Measurements from ENCODE around the gene HMGCL. TPM values are rescaled to one million over a fixed set of nuclear protein-coding genes. Genes with fewer than 3 reads are reported as not detected.
A peak's percentile ranks its signal among the peaks of the same experiment; 100 is the strongest.
"Not testable (repeated sequence)": the region's sequence is repeated elsewhere in the genome, so short reads cannot be mapped to it uniquely, and the experiment has no call there.

Gene HMGCL
- total RNA-seq, 1 experiment from 2014 or later, result 20.5 TPM

DNA sequence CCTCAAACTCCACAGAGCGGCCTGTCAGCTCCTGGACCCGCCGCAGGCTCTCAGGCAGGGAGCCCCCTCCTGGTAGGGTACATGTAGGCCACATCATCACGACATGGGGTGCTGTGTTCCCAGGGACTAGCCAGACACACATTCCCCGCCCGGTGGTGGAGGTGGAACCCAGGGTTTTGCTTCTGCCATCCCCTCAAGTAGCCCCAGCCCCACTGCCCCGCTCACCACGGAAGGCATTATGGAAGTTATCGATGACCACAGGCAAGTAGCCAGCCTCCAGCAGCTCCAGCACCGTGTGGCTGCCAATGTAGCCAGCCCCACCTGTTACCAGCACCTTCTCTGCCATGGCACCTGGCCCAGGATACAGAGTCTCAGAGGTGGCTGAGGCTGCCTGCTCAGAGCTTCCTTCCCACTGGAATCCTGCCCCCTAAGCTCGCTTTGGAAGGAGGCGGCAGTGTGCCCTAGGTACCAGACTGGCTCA lies 26.5 kb downstream of the HMGCL start:
- peak; percentile 17 for DNase-seq (ENCODE audit: low read depth)

DNA sequence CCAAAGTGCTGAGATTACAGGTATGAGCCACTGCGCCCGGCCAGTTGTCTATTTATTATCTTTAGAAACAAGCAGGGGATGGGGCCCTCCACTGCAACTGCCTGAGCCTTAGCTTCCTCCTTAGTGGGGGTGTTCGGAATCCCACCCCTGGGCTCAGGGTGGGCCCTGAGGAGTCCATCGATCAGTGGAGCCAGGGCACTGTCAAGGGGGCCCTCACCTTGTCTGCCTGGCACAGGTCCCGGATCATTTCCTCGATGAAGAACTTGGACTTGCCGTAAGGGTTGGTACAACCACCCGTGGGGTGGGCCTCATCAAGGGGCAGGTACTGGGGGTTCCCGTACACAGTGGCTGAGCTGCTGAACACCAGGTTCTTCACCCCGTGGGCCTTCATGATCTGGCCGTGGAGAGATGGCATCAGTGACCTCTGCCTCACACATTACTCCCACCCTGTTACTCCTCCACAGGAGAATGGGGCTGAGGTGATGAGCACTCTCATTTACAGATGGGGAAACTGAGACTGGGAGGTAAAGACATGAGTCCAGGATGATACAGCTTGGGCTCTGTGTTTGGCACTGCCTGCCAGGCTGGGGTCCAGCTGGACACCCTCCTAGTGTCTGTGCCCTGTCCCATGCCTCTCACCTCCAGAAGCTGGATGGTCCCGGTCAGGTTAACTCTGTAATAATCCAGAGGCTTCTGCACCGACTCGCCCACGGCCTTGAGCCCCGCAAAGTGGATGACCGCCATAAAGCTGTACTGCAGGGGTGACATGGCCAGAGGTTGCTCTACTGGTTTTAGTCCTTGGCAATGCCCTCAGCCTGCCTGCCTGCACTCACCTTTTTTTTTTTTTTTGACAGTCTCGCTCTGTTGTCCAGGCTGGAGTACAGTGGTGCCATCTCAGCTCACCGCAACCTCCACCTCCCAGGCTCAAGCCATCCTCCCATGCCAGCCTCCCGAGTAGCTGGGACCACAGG lies 27.5 kb downstream of the HMGCL start:
- DNase-seq (ENCODE audit: low read depth), result no peak

DNA sequence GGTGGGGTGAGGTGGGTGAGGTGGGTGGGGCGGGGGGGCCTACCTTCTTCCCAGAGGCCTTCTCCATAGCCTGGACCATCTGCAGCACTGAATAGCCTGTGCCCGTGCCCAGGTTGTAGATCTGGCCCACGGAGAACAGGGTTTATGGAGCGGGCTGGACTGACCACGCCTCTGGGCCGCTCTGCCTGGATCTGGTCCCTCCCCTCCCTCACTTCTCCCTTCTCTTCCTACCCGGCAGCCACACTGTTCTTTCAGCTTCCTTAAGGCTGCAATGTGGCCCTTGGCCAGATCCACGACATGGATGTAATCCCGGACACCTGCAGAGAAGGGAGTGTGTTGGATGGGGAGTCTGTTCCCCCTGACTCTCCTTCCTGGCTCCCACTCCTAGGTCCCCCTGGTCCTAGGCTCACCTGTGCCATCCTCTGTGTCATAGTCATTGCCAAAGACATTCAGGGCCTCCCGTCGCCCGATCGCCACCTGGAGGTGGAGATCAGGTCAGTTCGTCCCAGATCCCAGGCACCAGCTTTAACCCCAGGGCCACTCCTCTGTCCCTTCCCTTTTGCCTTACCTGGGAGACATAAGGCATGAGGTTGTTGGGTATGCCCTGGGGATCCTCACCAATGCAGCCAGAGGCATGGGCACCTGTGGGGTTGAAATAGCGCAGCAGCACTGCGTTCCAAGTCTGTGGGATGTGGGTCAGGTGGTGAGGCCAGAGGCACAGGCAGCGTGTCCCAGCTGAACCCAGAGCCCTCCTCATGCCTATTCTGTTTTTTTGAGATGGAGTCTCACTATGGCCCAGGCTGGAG lies 28.6 kb downstream of the HMGCL start:
- peak; percentile 16 for DNase-seq (ENCODE audit: low read depth)

DNA sequence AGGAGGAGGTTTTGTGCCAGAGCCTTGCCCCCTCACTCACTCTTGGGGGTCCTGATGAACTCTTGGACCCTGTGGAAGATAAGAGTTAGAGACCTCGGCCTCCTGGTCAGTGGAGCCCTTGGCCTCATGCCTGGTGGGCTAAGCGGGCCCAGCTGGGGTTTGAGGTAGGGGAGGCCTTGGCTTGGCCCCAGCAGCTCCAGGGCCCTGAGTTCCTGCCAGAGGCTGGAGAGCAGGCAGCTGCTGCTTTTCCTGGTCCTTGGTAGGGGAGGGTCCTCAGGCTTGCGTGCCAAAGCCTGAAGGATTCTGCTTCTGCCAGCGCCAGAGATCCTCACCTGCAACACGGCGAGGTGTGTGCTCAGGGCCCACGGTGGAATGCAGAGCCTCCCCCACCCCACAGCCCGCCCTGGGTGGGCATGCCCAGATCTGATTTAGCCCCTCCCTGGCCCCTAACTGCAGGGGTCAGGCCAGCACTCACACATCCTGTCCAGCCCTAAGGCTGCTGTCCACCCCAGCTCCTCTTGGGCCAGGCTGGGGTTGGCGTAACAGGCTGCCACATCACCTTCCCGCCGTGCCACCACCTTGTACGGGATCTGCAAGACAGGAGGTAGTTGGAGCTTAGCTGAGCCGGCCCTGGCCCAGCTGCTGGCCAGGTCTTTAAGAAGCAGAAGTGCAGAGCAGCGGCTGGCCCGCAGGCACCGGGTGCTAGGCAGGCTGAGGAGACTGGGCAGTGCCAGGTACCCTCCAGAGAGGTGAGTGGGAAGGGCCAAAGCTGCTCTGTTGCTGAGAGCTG lies 29.4 kb downstream of the HMGCL start:
- no peak for DNase-seq (ENCODE audit: low read depth)

DNA sequence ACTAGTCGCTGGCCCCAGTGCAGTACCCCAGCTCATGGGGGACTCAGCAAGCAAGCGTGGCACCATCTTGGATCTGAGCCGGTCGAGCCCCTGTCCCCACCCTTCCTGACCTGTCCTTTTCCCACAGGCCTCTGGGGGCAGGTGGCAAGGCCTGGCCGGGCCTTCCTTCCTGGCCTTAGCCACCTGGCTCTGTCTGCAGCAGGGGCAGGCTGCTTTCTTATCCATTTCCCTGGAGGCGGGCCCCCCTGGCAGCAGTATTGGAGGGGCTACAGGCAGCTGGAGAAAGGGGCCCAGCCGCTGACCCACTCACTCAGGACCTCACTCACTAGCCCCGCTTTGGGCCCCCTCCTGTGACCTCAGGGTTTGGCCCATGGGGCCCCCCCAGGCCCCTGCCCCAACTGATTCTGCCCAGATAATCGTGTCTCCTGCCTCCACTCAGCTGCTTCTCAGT lies 30.5 kb downstream of the HMGCL start:
- not testable (repeated sequence) for DNase-seq (ENCODE audit: low read depth)

DNA sequence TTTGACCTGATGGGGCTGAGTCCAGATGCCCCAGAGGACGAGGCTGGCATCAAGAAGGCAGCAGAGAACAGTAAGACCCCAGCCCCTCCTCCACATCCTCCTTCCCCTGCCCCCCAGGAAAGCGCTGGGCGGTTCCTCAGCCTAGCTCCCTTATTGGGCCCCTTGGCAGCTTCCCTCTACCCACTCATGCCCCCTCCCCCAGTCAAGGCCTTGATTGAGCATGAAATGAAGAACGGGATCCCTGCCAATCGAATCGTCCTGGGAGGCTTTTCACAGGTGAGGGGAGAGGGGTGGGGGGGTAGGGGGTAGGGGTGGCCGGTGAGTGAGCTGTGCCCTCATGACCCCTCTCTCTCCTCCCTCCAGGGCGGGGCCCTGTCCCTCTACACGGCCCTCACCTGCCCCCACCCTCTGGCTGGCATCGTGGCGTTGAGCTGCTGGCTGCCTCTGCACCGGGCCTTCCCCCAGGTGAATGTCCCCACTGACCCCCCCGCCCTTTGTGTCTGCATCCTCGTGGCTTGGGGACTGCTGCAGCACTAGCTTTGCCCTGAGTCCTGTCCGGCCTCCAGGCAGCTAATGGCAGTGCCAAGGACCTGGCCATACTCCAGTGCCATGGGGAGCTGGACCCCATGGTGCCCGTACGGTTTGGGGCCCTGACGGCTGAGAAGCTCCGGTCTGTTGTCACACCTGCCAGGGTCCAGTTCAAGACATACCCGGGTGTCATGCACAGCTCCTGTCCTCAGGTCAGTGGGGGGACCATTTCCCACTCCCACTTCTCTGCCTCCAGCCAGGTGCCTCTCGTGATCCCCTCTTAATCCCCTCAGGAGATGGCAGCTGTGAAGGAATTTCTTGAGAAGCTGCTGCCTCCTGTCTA lies 31.1 kb downstream of the HMGCL start:
- DNase-seq (ENCODE audit: low read depth), result no peak

DNA sequence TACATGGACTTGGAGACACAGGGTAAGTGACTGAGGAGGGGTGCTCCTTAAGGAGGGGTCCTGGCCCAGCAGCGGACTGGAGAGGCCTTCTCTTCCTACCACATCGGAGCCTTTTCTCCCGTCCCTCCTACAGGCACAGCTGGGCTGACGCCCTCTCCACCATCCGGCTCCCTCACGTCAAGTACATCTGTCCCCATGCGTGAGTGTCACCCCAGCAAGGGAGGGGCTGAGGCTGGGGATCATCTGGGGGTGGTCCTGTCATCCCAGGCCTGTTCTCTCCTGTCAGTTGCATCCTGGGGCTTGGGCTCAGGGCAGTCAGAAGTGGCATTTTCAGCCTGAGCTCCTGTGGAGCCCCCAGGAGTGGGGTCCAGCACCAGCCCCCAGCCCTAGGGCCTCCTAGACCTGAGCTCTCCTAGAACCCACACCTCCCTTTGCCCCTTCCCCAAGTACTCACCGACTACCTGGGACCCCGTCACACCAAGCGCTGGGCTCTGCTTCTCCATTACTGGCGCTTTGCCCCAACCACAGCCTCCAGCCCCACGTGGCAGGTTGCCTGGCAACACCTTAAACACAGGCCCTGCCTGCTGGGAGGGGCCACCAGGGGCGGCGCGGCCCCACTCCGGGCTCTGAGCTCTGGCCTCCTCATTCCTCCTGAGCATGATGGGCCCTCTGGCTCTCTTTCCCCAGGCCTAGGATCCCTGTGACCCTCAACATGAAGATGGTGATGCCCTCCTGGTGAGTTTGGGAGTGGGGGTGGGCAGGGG lies 32.0 kb downstream of the HMGCL start:
- peak; percentile 87 for DNase-seq (ENCODE audit: low read depth)

DNA sequence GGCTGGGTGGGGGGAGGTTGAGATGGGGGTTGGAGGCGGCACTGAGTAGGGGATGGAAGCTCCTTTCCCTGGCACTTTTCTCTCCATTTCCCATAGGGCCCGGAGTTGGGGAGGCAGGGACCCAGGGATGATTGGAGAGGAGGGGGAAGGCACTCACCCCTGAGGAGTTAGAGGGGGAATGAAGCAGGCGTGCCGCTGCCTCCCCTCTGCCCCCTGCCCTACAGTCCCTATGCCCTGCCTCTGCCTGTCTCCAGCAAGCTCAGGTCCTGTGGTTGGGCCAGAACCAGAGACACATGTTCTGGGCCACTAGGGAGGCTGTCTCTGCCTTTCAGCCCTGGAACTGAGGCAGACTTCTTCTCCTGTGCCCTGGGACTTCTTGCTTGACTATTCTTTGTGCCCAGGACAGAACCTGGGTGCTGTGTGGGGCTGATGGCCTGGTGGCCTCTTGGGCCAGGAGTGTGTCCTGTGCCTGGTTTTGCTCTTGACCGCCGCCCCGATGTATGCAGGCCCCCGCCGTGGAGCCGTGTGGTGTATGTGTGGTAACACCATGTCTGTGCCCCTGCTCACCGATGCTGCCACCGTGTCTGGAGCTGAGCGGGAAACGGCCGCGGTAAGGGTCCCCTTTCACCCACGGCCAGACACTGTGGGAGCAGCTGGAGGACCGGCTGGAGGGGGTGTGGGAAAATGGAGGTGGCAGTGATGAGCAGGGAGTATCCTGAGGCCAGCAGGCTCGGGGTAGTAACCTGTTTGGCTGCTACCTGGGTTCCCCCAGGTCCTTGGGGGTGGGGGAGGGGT lies 32.9 kb downstream of the HMGCL start:
- no peak for DNase-seq (ENCODE audit: low read depth)

DNA sequence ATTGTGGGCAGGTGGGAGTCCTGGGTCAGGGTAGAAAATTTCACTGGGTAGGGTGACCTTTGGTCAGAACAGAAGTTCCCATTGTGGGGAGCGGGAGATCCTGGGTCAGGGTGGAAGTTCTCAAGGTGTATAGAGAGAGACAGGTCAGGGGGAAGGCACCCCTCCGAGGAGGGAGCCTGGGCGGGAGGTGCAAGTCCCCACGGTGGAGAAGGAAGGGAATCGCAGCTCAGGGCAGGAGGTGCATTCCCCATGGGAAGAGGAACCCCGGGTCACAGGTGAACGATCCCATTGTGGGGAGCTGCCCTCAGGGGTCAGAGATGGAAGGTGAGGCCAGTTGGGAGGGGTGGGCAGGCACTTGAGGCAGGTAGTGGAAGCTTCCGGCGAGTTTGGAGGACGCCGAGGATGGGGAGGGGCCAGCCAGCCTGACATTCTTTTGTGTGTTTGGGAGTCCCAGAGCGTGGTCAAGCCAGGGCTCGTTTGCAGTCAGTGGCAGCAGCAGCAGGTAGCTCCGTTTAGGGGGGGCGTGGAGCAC lies 33.6 kb downstream of the HMGCL start:
- DNase-seq (ENCODE audit: low read depth), result peak; percentile 56

DNA sequence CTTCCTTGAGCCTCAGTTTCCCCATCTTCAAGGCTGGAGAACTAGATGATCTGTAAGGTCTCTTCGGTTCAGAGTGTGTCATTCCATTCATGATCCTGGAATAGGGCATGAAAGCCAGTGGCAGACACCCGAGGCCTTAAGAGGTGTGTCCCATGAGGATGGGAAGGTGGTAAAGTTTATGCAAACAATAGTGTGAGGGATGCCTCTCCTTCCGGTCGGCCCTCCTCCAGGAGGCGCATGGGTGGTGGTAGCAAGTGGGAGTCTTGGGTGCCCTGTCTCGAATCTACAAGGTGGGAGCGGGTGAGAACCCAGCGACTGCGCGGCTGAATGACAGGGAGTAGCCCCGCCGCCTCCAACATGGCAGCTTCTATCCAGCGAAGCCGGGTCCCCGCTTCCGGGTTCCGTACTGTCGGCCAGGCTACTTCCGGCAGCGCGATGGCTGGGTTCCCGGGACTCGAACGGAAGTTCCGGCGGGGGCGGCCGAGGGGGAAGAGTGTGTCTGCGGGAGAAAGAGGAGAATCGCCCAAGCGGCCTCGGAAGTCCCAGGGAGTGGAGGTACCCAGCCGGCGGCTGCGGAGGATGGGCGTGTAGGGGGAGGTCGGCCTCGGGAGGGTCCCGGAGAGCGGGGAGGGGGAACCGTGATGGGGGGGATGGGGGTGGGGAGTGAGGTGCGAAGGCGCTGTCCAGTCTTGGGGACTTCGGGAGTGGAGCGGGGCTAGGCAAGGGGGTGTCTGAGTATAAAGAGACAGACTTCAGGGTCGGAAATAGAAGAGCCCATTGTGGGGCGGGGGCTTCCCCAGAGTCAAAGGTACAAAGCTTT lies 34.3 kb downstream of the HMGCL start, which contains the start of gene LYPLA2:
LYPLA2 (plus strand) TSS at position 450 of the 820 bp plus-strand sequence. CDS start 1,538 bp downstream, outside the sequence.
- peak; percentile 96 for DNase-seq (ENCODE audit: low read depth)

DNA sequence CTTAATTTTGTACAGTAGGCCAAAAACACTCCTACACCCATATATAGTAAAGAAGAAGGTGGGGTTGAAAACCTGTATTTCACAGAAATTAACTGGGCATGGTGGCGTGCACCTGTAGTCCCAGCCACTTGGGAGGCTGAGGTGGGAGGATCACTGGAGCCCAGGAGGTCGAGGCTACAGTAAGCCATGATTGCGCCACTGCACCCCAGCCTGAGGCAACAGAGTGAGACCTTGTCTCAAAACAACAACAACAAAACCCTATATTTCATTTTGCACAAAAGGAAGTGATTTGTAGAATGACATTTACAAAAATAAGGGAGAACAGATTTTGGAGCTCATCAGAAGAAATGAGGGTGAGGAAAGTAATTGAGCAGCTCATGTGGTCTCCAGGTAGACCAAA lies 36.5 kb downstream of the HMGCL start:
- no peak for DNase-seq (ENCODE audit: low read depth)

DNA sequence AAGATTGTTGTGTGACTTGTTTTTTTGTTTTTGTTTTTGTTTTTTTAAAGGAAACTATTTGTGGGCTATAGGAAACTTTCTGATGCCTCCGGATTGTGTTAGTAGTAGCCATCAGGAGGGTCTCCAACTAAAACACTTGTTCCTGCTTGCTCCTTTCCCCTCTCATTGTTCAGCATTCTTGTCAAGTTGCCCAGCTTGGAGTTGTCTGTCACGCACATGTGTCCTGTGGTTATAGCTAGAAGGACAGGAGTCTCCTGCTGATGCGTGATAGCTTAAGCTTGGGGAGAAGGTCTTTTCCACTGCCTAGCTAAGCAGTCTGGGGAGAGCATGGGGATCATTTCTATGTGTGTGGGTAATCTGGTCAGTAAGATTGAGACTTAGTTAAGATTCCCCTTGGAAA lies 37.5 kb downstream of the HMGCL start:
- no peak for DNase-seq (ENCODE audit: low read depth)

DNA sequence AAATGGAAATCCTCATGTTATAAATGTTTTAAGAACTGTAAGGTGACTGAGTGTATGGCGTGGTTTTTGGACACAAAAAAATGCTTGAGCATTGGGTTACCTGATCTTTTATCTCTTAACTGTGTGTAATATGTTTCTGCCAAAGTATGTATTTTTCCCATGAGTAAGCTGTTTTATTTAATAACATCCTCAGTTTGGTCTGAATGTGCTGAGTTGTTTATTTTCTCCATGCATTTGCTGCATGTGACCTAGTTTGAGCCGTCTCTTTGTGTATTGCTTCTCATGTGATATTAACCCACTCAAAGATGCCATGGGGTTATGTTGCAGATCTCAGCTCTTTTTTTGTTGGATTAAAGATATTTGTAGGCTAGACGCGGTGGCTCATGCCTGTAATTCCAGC lies 40.4 kb downstream of the HMGCL start:
- DNase-seq (ENCODE audit: low read depth), result no peak

DNA sequence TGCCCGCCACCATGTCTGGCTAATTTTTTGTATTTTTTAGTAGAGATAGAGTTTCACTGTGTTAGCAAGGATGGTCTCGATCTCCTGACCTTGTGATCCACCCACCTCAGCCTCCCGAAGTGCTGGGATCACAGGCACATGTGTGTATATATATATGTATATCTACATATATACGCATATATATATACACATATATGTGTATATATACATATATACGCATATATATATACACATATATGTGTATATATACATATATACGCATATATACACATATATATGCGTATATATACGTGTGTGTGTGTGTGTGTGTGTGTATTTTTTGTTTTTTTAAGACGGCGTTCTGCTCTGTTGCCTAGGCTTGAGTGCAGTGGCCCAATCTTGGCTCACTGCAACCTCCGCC lies 42.1 kb downstream of the HMGCL start:
- DNase-seq (ENCODE audit: low read depth), result not testable (repeated sequence)

DNA sequence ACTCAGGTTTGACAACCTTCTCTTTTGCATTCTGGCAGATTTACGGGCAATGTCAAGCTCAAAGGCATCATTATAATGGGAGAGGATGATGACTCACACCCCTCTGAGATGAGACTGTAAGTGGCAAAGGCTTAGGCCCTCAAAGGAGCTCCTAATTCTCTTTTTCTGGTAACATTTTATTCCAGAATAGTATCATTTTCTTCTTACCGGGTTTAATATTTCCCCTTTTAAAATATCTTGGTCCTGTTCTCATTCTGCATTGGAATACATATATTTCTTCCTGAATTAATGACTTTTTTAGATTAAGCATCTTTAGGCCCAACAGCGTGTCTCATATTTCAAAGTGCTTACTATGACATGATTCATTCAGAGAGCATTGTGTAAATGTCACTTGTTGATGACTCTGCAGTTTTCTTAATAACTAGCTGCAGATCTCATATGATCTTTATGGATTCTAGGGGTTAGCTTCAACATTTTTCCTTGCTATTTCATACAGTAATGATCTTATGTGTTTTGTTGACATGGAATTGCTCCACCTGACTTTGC lies 45.3 kb downstream of the HMGCL start:
- peak; percentile 70 for DNase-seq (ENCODE audit: low read depth)

DNA sequence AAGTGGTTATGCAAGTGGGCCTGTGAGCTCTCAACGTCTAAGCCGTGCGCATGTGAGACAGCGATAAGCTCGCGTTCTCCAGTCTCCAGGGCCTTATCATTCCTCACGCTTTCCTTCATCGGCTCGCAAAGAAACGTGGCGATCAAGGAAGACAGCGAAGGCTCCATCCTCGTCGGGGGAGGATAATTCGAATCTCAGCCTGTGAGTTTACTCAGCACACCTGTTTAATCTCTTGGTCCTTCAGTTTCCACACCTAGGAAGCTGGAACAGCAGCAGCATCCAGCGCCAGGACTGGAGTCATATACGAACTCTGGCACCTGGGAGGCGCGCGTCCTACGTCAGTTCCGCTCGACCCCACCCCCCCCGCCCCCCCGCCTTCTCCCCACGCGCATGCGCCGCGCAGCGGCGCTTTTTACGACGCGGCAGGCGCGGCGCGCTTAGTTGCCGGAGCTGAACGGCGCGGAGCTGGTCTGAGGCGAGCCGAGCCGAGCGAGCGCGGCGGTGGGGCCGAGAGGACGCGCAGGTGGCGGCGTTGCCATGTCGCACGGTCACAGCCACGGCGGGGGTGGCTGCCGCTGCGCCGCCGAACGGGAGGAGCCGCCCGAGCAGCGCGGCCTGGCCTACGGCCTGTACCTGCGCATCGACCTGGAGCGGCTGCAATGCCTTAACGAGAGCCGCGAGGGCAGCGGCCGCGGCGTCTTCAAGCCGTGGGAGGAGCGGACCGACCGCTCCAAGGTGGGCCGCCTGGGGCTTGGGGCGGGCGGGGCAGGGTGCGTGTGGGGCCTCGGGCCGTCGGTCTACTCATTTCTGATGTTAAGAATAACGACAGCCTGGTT lies 47.0 kb downstream of the HMGCL start, which contains the start of gene PITHD1:
PITHD1 (plus strand) TSS at position 440 of the 836 bp plus-strand sequence; CDS start at position 538, 98 bp downstream.
- DNase-seq (ENCODE audit: low read depth), result peak; percentile 88
